ENCODE data around the gene RFNG. TPM values are rescaled to one million over a fixed set of nuclear protein-coding genes. Genes with fewer than 3 reads are reported as not detected.

Gene RFNG
- total RNA-seq, 1 experiment from 2014 or later: 52.0 TPM

DNA sequence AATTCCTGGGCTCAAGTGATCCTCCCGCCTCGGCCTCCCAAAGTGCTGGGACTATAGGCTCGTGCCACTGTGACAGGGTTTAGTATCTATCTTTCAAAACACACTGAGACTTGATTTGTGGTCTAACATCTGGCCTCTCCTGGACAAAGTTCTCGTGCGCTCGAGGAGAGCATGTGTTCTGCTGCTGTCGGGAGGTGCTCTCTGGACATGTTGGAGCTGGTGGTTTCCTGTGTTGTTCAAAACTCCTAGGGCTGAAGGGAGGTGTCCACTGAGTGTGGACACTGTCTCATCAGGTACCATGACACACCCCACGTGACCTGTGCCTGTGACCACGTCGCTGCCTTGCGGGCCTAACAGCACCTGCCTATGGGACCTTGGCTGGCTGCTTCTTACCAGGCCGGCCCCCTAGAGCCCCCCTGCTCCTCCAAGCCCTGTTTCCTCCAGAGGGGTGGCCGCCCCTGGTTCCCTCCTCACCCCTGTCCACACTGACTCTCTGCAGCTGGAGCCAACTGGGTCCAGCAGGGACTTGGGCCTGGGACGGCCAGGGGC, 5.6 kb downstream of the RFNG start:
- H3K4me3 ChIP-seq (replicated peaks in 1 of 2; ENCODE audit: low read depth in 1 of 2, low read length in 2 of 2): no peak overlapping the region
- H4K20me1 ChIP-seq (ENCODE audit: insufficient read depth): no peaks in the 10 kb centered on the region
- H3K4me2 ChIP-seq (ENCODE audit: low read length): no peak overlapping the region
- CTCF ChIA-PET: no interaction called here
- POLR2A ChIA-PET: no interaction called here
- no peak overlapping the region for H3K27ac ChIP-seq (ENCODE audit: low read depth, low read length)
- BruUV-seq (replicated peaks): no TSS peak
- H3K4me1 ChIP-seq (ENCODE audit: control insufficient read depth in 1 of 2, insufficient read depth in 2 of 2, low read length in 2 of 2): peaks cover 6 to 10% of the 10 kb centered on the region in 2 experiments; a peak in 3 of 4 replicates
- peaks cover 13% of the 10 kb centered on the region; the same call in 1 of the 2 replicates for H3K79me2 ChIP-seq (ENCODE audit: insufficient read depth, low read length)
- TF ChIP-seq CEBPB (IDR thresholded peaks at IDR 0.05; ENCODE audit: low read depth): no peak
- no peak for TF ChIP-seq CBX3 (IDR thresholded peaks at IDR 0.05; ENCODE audit: low read depth)
- TF ChIP-seq JUND (IDR thresholded peaks at IDR 0.05): no peak
- no peak for TF ChIP-seq YY1 (IDR thresholded peaks at IDR 0.05; ENCODE audit: extremely low read depth, insufficient replicate concordance, low read depth, low read length)
- no peak for TF ChIP-seq SIN3A (IDR thresholded peaks at IDR 0.05; ENCODE audit: low read depth)
- TF ChIP-seq ZFX (IDR thresholded peaks at IDR 0.05): no peak
- TF ChIP-seq, protein P1, sequence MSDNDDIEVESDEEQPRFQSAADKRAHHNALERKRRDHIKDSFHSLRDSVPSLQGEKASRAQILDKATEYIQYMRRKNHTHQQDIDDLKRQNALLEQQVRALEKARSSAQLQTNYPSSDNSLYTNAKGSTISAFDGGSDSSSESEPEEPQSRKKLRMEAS (IDR thresholded peaks at IDR 0.05): no peak
- no peak for TF ChIP-seq EZH2phosphoT487 (IDR thresholded peaks at IDR 0.05; ENCODE audit: borderline replicate concordance)
- no peak for TF ChIP-seq SP1 (IDR thresholded peaks at IDR 0.05; ENCODE audit: low read depth)
- TF ChIP-seq, protein P2, sequence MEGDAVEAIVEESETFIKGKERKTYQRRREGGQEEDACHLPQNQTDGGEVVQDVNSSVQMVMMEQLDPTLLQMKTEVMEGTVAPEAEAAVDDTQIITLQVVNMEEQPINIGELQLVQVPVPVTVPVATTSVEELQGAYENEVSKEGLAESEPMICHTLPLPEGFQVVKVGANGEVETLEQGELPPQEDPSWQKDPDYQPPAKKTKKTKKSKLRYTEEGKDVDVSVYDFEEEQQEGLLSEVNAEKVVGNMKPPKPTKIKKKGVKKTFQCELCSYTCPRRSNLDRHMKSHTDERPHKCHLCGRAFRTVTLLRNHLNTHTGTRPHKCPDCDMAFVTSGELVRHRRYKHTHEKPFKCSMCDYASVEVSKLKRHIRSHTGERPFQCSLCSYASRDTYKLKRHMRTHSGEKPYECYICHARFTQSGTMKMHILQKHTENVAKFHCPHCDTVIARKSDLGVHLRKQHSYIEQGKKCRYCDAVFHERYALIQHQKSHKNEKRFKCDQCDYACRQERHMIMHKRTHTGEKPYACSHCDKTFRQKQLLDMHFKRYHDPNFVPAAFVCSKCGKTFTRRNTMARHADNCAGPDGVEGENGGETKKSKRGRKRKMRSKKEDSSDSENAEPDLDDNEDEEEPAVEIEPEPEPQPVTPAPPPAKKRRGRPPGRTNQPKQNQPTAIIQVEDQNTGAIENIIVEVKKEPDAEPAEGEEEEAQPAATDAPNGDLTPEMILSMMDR (IDR thresholded peaks at IDR 0.05 in 2 of 3, conservative IDR thresholded peaks at IDR 0.05 in 1 of 3; ENCODE audit: borderline replicate concordance in 1 of 3, insufficient read depth in 1 of 3, low read depth in 2 of 3, low read length in 2 of 3): no peak
- TF ChIP-seq EGR1 (IDR thresholded peaks at IDR 0.05; ENCODE audit: low read depth): no peak
- TF ChIP-seq POLR2A (IDR thresholded peaks at IDR 0.05; ENCODE audit: borderline replicate concordance, extremely low read depth, insufficient read depth, insufficient read length): no peak
- TF ChIP-seq EZH2 (IDR thresholded peaks at IDR 0.05): no peak
- TF ChIP-seq, protein P3, sequence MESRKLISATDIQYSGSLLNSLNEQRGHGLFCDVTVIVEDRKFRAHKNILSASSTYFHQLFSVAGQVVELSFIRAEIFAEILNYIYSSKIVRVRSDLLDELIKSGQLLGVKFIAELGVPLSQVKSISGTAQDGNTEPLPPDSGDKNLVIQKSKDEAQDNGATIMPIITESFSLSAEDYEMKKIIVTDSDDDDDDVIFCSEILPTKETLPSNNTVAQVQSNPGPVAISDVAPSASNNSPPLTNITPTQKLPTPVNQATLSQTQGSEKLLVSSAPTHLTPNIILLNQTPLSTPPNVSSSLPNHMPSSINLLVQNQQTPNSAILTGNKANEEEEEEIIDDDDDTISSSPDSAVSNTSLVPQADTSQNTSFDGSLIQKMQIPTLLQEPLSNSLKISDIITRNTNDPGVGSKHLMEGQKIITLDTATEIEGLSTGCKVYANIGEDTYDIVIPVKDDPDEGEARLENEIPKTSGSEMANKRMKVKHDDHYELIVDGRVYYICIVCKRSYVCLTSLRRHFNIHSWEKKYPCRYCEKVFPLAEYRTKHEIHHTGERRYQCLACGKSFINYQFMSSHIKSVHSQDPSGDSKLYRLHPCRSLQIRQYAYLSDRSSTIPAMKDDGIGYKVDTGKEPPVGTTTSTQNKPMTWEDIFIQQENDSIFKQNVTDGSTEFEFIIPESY (IDR thresholded peaks at IDR 0.05; ENCODE audit: extremely low read depth, insufficient replicate concordance, low read length): no peak
- TF ChIP-seq SRF (IDR thresholded peaks at IDR 0.05; ENCODE audit: low read depth): no peak
- TF ChIP-seq ELF1 (IDR thresholded peaks at IDR 0.05; ENCODE audit: borderline replicate concordance, low read depth): no peak
- no peak for TF ChIP-seq POLR2AphosphoS5 (IDR thresholded peaks at IDR 0.05; ENCODE audit: low read depth, low read length)
- RAD21 ChIA-PET (ENCODE audit: low non-redundant PET in 1 of 2, low total read pairs in 2 of 2, uncharacterized antibody in 2 of 2, unreplicated experiment in 2 of 2): no interaction called here
- no peak overlapping the region for H3K9ac ChIP-seq (ENCODE audit: low read length)
- H3K36me3 ChIP-seq (ENCODE audit: control insufficient read depth in 1 of 2, insufficient read depth in 2 of 2, low read length in 2 of 2): peaks cover 7 to 19% of the 10 kb centered on the region in 2 experiments; a peak in 2 of 4 replicates
- no peaks in the 10 kb centered on the region for H3K9me3 ChIP-seq (ENCODE audit: control insufficient read depth in 1 of 2, insufficient read depth in 1 of 2, low read depth in 1 of 2, low read length in 2 of 2)
- no peak for DNase-seq (ENCODE audit: low read depth, low spot score)
- ATAC-seq: no peak
- H3K9me2 ChIP-seq (ENCODE audit: insufficient read depth): no peaks in the 10 kb centered on the region
- intact Hi-C loops (cut with micrococcal nuclease): no loop called here
- H3K27me3 ChIP-seq (ENCODE audit: insufficient read depth, low read length): no peaks in the 10 kb centered on the region
- H2AFZ ChIP-seq (ENCODE audit: low read depth, low read length, poor library complexity, severe bottlenecking): no peak overlapping the region
